ENCODE data around the gene RPS6KB1. TPM values are rescaled to one million over a fixed set of nuclear protein-coding genes. Genes with fewer than 3 reads are reported as not detected.
"Not testable (repeated sequence)": the region's sequence is repeated elsewhere in the genome, so short reads cannot be mapped to it uniquely, and the experiment has no call there.

The RPS6KB1 gene
- polyA plus RNA-seq, 4 donors = 6.5 to 25.8 (median 9.8) TPM

- H3K4me1 ChIP-seq (ENCODE audit: control insufficient read depth in 3 of 3, insufficient read depth in 2 of 3, low read depth in 1 of 3, low read length in 2 of 3); H3K4me3 ChIP-seq (ENCODE audit: low read depth in 1 of 3, low read length in 3 of 3); FAIRE-seq; H3K27ac ChIP-seq (ENCODE audit: low read depth in 1 of 3, low read length in 2 of 3); H3K27me3 ChIP-seq (ENCODE audit: control insufficient read depth in 3 of 3, insufficient read depth in 3 of 3, low read length in 3 of 3); DNase-seq; H3K9me3 ChIP-seq (ENCODE audit: control insufficient read depth in 2 of 2, insufficient read depth in 1 of 2, low read depth in 1 of 2, low read length in 1 of 2): not testable (repeated sequence)
- WGBS, 3 donors = 94 to 100% (median 98%) methylated on average over 1 of the region's 1 CpG
- peaks cover 8 to 37% (median 9%) of the 10 kb centered on the region in 3 donors for H3K36me3 ChIP-seq (ENCODE audit: control insufficient read depth in 3 of 3, insufficient read depth in 2 of 3, low read depth in 1 of 3, low read length in 3 of 3)
Measured at GRCh38 chr17:59933317-59933716, 40.4 kb downstream of the RPS6KB1 start.

GRCh38 chr17:59940697-59941096 is 47.8 kb downstream of the RPS6KB1 start:
- H3K4me3 ChIP-seq (ENCODE audit: low read depth in 1 of 3, low read length in 3 of 3); H3K9me3 ChIP-seq (ENCODE audit: control insufficient read depth in 2 of 2, insufficient read depth in 1 of 2, low read depth in 1 of 2, low read length in 1 of 2); DNase-seq; H3K27me3 ChIP-seq (ENCODE audit: control insufficient read depth in 3 of 3, insufficient read depth in 3 of 3, low read length in 3 of 3); H3K4me1 ChIP-seq (ENCODE audit: control insufficient read depth in 3 of 3, insufficient read depth in 2 of 3, low read depth in 1 of 3, low read length in 2 of 3); FAIRE-seq; H3K27ac ChIP-seq (ENCODE audit: low read depth in 1 of 3, low read length in 2 of 3): not testable (repeated sequence)
- WGBS, 3 donors = 65 to 82% (median 79%) methylated on average over 3 of the region's 3 CpGs
- H3K36me3 ChIP-seq (ENCODE audit: control insufficient read depth in 3 of 3, insufficient read depth in 2 of 3, low read depth in 1 of 3, low read length in 3 of 3) = peaks cover 6 to 32% (median 8%) of the 10 kb centered on the region in 3 donors

- H3K27me3 ChIP-seq (ENCODE audit: control insufficient read depth in 3 of 3, insufficient read depth in 3 of 3, low read length in 3 of 3) = no peaks in the 10 kb centered on the region
- FAIRE-seq (no peak), DNase-seq (no peak)
- peaks cover 2 to 27% (median 9%) of the 10 kb centered on the region in 3 donors for H3K36me3 ChIP-seq (ENCODE audit: control insufficient read depth in 3 of 3, insufficient read depth in 2 of 3, low read depth in 1 of 3, low read length in 3 of 3)
- H3K4me3 ChIP-seq (ENCODE audit: low read depth in 1 of 3, low read length in 3 of 3) = no peak overlapping the region
- H3K9me3 ChIP-seq (ENCODE audit: control insufficient read depth in 2 of 2, insufficient read depth in 1 of 2, low read depth in 1 of 2, low read length in 1 of 2) = no peaks in the 10 kb centered on the region
- H3K27ac ChIP-seq (ENCODE audit: low read depth in 1 of 3, low read length in 2 of 3) = no peak overlapping the region
- WGBS, 3 donors = 85 to 90% (median 88%) methylated on average over 1 of the region's 1 CpG
- H3K4me1 ChIP-seq (ENCODE audit: control insufficient read depth in 3 of 3, insufficient read depth in 2 of 3, low read depth in 1 of 3, low read length in 2 of 3) = no peaks in the 10 kb centered on the region
Measured at GRCh38 chr17:59941131-59941530, 48.2 kb downstream of the RPS6KB1 start.

GRCh38 chr17:59946433-59946832 is 53.5 kb downstream of the RPS6KB1 start:
- not testable (repeated sequence) for H3K27me3 ChIP-seq (ENCODE audit: control insufficient read depth in 3 of 3, insufficient read depth in 3 of 3, low read length in 3 of 3); H3K9me3 ChIP-seq (ENCODE audit: control insufficient read depth in 2 of 2, insufficient read depth in 1 of 2, low read depth in 1 of 2, low read length in 1 of 2); FAIRE-seq; H3K4me3 ChIP-seq (ENCODE audit: low read depth in 1 of 3, low read length in 3 of 3); H3K27ac ChIP-seq (ENCODE audit: low read depth in 1 of 3, low read length in 2 of 3); H3K4me1 ChIP-seq (ENCODE audit: control insufficient read depth in 3 of 3, insufficient read depth in 2 of 3, low read depth in 1 of 3, low read length in 2 of 3); DNase-seq
- 91 to 96% (median 93%) methylated on average over 7 of the region's 7 CpGs for WGBS, 3 donors
- peaks cover 3 to 13% (median 3%) of the 10 kb centered on the region in 3 donors for H3K36me3 ChIP-seq (ENCODE audit: control insufficient read depth in 3 of 3, insufficient read depth in 2 of 3, low read depth in 1 of 3, low read length in 3 of 3)

GRCh38 chr17:59947310-59947709 is 54.4 kb downstream of the RPS6KB1 start:
- not testable (repeated sequence) for H3K27ac ChIP-seq (ENCODE audit: low read depth in 1 of 3, low read length in 2 of 3); FAIRE-seq; H3K4me3 ChIP-seq (ENCODE audit: low read depth in 1 of 3, low read length in 3 of 3); H3K9me3 ChIP-seq (ENCODE audit: control insufficient read depth in 2 of 2, insufficient read depth in 1 of 2, low read depth in 1 of 2, low read length in 1 of 2); H3K27me3 ChIP-seq (ENCODE audit: control insufficient read depth in 3 of 3, insufficient read depth in 3 of 3, low read length in 3 of 3); DNase-seq; H3K4me1 ChIP-seq (ENCODE audit: control insufficient read depth in 3 of 3, insufficient read depth in 2 of 3, low read depth in 1 of 3, low read length in 2 of 3)
- H3K36me3 ChIP-seq (ENCODE audit: control insufficient read depth in 3 of 3, insufficient read depth in 2 of 3, low read depth in 1 of 3, low read length in 3 of 3) = peaks cover 3 to 10% (median 3%) of the 10 kb centered on the region in 3 donors
- 76 to 77% (median 77%) methylated on average over 4 of the region's 4 CpGs for WGBS, 3 donors

- Histone ChIP-seq H3K9me3 (ENCODE audit: control insufficient read depth in 2 of 2, insufficient read depth in 1 of 2, low read depth in 1 of 2, low read length in 1 of 2) (no peaks in the 10 kb centered on the region), H3K4me3 (ENCODE audit: low read depth in 1 of 3, low read length in 3 of 3) (no peak overlapping the region), H3K36me3 (ENCODE audit: control insufficient read depth in 3 of 3, insufficient read depth in 2 of 3, low read depth in 1 of 3, low read length in 3 of 3) (peaks cover 3 to 6% (median 3%) of the 10 kb centered on the region in 3 donors), H3K27me3 (ENCODE audit: control insufficient read depth in 3 of 3, insufficient read depth in 3 of 3, low read length in 3 of 3) (no peaks in the 10 kb centered on the region), H3K4me1 (ENCODE audit: control insufficient read depth in 3 of 3, insufficient read depth in 2 of 3, low read depth in 1 of 3, low read length in 2 of 3) (no peaks in the 10 kb centered on the region), H3K27ac (ENCODE audit: low read depth in 1 of 3, low read length in 2 of 3) (no peak overlapping the region)
- 85 to 89% (median 89%) methylated on average over 3 of the region's 3 CpGs for WGBS, 3 donors
- FAIRE-seq (no peak), DNase-seq (no peak)
Measured at GRCh38 chr17:59950049-59950448, 57.1 kb downstream of the RPS6KB1 start.

- H3K4me1 ChIP-seq (ENCODE audit: control insufficient read depth in 3 of 3, insufficient read depth in 2 of 3, low read depth in 1 of 3, low read length in 2 of 3) = no peaks in the 10 kb centered on the region
- H3K27ac ChIP-seq (ENCODE audit: low read depth in 1 of 3, low read length in 2 of 3) = no peak overlapping the region
- H3K4me3 ChIP-seq (ENCODE audit: low read depth in 1 of 3, low read length in 3 of 3) = no peak overlapping the region
- DNase-seq (no peak), FAIRE-seq (no peak)
- 84 to 88% (median 87%) methylated on average over 3 of the region's 3 CpGs for WGBS, 3 donors
- H3K27me3 ChIP-seq (ENCODE audit: control insufficient read depth in 3 of 3, insufficient read depth in 3 of 3, low read length in 3 of 3) = no peaks in the 10 kb centered on the region
- H3K9me3 ChIP-seq (ENCODE audit: control insufficient read depth in 2 of 2, insufficient read depth in 1 of 2, low read depth in 1 of 2, low read length in 1 of 2) = no peaks in the 10 kb centered on the region
- H3K36me3 ChIP-seq (ENCODE audit: control insufficient read depth in 3 of 3, insufficient read depth in 2 of 3, low read depth in 1 of 3, low read length in 3 of 3) = peaks cover 0 to 10% (median 2%) of the 10 kb centered on the region in 3 donors
Measured at GRCh38 chr17:59954856-59955255, 61.9 kb downstream of the RPS6KB1 start.

GRCh38 chr17:59959574-59959973 is 66.7 kb downstream of the RPS6KB1 start:
- H3K27ac ChIP-seq (ENCODE audit: low read depth in 1 of 3, low read length in 2 of 3); DNase-seq; H3K4me3 ChIP-seq (ENCODE audit: low read depth in 1 of 3, low read length in 3 of 3); H3K27me3 ChIP-seq (ENCODE audit: control insufficient read depth in 3 of 3, insufficient read depth in 3 of 3, low read length in 3 of 3); FAIRE-seq; H3K9me3 ChIP-seq (ENCODE audit: control insufficient read depth in 2 of 2, insufficient read depth in 1 of 2, low read depth in 1 of 2, low read length in 1 of 2); H3K4me1 ChIP-seq (ENCODE audit: control insufficient read depth in 3 of 3, insufficient read depth in 2 of 3, low read depth in 1 of 3, low read length in 2 of 3): not testable (repeated sequence)
- WGBS, 3 donors = 96 to 98% (median 98%) methylated on average over 8 of the region's 8 CpGs
- peaks cover 0 to 11% (median 2%) of the 10 kb centered on the region in 3 donors for H3K36me3 ChIP-seq (ENCODE audit: control insufficient read depth in 3 of 3, insufficient read depth in 2 of 3, low read depth in 1 of 3, low read length in 3 of 3)

GRCh38 chr17:59962739-59963318 is 69.9 kb downstream of the RPS6KB1 start:
- peak overlapping the region in 1 of 3 donors; percentile 96 for H3K4me3 ChIP-seq (ENCODE audit: low read depth in 1 of 3, low read length in 3 of 3)
- no peak for FAIRE-seq
- 93 to 96% (median 94%) methylated on average over 6 of the region's 6 CpGs for WGBS, 3 donors

More at GRCh38 chr17:59962739-59963318, 69.9 kb downstream of the RPS6KB1 start:
- Histone ChIP-seq H3K36me3 (ENCODE audit: control insufficient read depth in 3 of 3, insufficient read depth in 2 of 3, low read depth in 1 of 3, low read length in 3 of 3) (peaks cover 0 to 7% (median 2%) of the 10 kb centered on the region in 3 donors), H3K4me1 (ENCODE audit: control insufficient read depth in 3 of 3, insufficient read depth in 2 of 3, low read depth in 1 of 3, low read length in 2 of 3) (peaks cover 0 to 11% (median 0%) of the 10 kb centered on the region in 3 donors), H3K27ac (ENCODE audit: low read depth in 1 of 3, low read length in 2 of 3) (no peak overlapping the region), H3K9me3 (ENCODE audit: control insufficient read depth in 2 of 2, insufficient read depth in 1 of 2, low read depth in 1 of 2, low read length in 1 of 2) (no peaks in the 10 kb centered on the region), H3K27me3 (ENCODE audit: control insufficient read depth in 3 of 3, insufficient read depth in 3 of 3, low read length in 3 of 3) (no peaks in the 10 kb centered on the region)
- DNase-seq = no peak
